Measurements from ENCODE around the gene AFG3L2. TPM values are rescaled to one million over a fixed set of nuclear protein-coding genes. Genes with fewer than 3 reads are reported as not detected.
"Not testable (repeated sequence)": the region's sequence is repeated elsewhere in the genome, so short reads cannot be mapped to it uniquely, and the experiment has no call there.

The AFG3L2 gene
- 35.2 TPM for total RNA-seq (ENCODE audit: insufficient read depth, low replicate concordance)

DNA sequence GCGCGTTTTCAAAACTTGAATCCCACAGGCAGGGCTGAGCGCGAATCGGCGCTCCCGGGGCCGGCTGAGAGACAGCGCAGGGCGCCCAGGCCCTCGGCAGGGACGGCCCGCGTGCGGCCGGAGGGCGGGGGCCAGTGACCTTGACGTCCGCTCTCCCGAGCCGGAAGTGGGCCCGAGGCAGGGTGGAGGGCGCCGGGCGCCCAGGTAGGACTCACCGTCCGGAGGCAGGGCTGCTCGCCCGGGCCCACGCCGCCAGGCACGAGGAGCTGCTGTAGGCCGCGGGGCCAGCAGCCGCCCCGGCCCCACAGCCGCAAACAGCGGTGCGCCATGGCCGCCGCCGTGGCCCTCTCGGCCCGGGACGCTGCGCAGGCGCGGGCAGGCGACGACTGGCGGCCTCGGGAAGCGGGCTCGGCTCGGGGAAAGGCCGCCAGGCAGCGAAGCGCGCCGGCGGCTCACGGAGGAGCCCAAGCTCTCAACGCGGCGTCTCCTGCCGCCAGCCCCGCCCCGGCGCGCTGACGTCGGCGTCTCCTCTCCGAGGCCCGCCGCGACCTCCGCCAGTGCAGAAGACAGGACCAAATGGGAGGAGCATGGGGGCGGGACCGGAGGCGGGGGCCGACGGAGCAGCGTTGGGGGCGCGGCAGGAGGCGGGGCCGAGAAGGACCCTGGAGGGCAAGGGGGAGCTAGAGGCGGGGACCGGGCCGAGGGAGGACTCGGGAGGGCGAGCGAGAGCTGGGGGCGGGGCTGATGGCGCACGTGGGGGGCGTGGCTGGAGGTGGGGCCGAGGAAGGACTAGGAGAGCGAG is at the start of gene AFG3L2:
Gene AFG3L2, minus strand, starts transcription at position 474 of the 802 bp plus-strand sequence. Its CDS starts 145 bp downstream, at position 329.
- DNase-seq (ENCODE audit: low spot score): peak; percentile 99

DNA sequence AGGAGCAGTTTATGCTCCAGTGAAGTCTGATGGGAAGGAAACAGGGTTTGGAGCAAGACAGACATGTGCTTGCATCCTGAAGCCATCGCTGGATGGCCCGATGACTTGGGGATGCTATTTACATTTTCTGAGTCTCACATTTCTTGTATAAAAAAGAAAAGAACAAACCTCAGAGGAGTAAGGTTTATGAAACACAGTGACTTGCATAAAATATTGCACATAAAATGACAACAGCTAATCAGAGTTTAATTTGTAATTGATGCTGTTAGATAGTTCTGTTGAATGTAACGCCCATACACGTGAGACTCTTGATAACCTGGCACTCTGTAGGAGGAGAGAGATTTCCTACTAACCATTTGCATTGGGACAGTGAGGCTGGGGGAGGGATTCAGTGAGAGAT is 47.2 kb upstream of the AFG3L2 start:
- no peak for DNase-seq (ENCODE audit: low spot score)

DNA sequence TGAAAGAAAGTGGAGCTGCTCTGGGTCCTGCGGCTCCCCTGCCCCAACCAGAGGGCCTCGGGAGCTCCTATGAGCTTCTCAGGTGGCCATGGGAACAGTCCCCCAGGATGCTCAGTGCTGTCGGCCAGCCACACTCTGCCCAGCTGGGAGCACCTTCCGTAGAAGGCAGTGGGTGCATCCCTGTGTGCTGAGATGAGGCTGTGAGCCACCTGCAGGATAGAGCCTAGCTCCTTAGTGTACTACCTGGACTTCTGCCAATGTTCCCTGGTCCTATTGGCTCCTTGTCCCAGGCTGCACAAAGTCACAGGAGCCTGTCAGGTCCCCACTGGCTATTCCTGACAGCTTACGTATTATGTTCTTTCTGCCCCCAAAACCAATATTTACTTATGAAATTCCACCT is 46.8 kb upstream of the AFG3L2 start:
- DNase-seq (ENCODE audit: low spot score): no peak

DNA sequence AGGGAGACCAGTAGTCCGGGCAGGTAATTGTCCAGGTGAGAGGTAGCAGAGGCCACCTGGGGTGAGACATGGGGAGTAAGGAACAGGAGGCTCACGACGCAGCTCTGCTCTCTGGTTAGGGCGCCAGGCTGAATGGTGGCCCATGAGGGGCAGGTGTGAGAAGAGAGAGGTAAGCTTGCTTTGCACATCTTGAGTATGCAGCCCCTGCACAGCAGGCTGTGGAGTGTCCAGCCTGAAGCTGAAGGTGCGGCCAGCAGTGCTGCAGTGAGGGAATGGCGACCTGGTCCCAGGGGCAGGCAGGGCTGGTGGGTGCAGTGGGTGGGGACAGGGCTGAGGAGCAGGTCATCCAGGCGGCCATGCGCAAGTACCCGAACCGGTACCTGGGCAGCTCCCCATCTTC is 46.4 kb upstream of the AFG3L2 start:
- DNase-seq (ENCODE audit: low spot score): no peak

DNA sequence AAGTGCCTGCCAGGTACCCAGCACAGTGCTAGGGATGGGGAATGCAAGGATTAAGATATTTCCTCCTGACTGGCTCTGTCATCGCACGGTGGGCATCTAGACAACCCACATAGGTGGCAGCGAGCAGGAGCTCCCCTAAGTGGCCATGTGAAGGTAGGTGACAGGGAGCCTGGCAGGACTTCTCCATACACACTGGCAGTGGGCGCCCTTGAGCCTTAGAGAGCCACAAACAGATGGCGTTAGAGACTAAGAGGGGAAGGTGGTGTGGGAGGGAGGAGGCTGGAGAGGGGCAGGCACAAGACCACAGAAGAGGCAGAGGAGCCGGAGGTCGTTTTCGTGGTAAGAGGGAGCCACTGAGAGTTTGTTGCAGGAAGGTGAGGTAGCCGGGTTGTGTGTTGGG is 45.9 kb upstream of the AFG3L2 start:
- DNase-seq (ENCODE audit: low spot score): no peak

DNA sequence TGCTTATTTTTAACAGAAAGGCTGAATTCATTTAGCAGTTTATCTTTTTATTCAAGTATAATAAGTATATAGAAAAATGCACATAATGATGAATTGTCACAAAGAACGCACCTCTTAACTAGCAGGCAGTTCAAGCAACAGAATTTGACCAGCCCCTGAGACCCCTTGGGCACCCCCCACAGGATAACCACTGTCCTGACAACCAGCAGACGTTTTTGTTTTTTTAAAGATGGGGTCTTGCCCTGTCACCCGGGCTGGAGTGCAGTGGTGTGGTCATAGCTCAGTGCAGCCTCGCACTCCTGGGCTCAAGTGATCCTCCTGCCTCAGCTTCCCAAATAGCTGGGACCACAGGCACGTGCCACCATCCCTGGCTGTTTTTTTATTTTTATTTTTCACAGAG is 44.7 kb upstream of the AFG3L2 start:
- no peak for DNase-seq (ENCODE audit: low spot score)

DNA sequence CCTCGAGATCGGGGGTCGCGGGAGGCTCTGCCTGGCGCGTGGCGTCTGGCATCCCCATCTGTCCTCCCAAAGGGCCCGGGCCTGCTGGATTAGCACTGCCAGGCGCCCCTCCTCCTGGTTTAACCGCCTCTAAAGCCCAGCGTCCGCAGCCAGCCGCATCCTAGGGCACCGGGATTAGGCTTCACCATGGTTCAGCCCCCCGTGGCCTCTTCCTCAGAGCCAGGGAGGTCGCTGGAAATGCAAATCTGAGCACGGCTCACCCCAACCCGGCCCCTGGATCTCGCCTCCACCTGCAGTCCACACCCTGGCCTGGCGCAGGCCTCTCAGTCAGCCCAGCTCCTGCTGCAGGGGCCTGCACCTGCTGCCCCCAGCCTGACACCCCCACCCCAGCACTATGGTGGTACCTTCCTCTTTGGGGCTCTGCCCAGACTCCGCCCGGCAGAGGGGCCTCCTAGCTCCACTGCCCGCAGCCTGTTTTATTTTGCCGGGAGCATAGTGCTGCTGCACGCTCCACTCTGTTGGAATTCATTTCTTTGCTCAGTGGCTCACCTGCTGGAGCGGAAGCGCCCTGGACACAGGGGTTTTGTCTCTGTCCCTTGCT is 43.9 kb upstream of the AFG3L2 start:
- DNase-seq (ENCODE audit: low spot score): peak; percentile 41

DNA sequence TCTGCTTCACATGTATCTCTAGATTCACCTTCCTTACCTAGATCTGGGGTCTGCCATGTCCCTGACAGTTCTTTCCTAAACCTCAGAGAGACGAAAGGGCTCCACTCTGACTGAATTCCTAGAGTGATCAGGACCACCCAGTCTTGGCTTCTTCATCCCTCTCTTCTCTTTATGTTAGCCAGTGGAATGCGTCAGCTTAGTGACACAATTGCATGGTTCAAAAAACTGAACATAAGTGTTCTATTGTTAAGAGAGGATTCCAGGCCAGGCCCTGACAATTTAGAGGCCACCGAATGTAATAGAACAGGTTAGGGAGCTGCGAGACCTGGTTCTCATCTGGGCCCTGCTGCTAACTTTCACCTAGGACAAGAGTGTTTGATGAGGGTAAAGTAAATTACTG is 40.7 kb upstream of the AFG3L2 start:
- DNase-seq (ENCODE audit: low spot score): no peak

DNA sequence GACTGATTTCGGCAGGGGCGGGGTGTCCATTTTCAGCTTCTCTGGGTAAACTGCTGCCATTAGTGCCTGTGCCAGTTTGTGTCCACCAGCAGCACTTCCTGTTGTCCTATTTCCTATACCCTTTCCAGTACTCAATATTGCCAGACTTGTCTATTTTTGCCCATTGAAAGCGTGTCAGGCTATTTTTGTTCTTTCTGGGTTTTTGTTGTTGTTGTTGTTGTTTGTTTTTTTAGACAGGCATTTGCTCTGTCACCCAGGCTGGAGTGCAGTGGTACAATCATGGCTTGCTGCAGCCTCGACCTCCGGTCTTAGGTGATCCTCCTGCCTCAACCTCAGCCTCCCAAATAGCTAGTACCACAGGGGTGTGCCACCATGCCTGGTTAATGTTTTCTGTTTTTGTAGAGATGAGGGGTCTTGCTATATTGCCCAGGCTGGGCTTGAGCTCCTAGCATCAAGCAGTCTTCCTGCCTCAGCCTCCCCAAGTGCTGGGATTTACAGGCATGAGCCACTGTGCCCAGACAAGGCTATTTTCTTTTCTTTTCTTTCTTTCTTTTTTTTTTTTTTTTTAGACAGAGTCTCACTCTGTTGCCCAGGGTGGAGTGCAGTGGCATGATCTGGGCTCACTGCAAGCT is 39.2 kb upstream of the AFG3L2 start:
- DNase-seq (ENCODE audit: low spot score): no peak

DNA sequence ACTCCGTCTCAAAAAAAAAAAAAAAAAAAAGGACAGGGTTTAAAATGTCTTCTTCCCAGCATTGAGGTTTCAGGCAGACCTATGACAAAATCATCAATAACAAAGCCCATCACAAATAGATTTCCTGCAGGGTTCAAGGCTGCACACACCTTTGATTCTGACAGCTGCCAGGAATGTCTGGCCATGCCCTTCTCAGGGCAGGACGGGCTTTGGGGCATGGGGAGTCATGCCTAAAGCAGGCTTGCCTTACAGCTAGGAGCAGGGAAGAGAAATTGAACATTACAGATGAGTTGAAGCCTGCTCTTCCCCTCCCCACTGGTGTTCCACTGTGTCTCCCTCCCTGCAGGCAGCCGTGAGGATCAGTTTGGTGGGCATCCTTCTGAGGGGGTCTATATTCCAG is 34.4 kb upstream of the AFG3L2 start:
- no peak for DNase-seq (ENCODE audit: low spot score)

DNA sequence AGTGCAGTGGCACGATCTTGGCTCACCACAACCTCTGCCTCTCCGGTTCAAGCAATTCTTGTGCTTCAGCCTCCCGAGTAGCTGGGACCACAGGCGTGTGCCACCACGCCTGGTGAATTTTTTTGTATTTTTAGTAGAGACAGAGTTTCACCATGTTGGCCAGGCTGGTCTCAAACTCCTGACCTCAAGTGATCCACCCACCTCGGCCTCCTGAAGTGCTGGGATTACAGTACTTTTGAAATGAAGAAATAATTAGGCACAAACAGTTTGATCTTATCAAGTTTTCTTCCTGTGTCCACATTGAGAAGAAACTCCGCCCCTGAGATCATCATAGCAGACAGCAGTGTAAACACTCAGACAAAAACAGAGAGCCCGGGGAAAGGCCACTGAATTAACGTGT is 33.7 kb upstream of the AFG3L2 start:
- not testable (repeated sequence) for DNase-seq (ENCODE audit: low spot score)

DNA sequence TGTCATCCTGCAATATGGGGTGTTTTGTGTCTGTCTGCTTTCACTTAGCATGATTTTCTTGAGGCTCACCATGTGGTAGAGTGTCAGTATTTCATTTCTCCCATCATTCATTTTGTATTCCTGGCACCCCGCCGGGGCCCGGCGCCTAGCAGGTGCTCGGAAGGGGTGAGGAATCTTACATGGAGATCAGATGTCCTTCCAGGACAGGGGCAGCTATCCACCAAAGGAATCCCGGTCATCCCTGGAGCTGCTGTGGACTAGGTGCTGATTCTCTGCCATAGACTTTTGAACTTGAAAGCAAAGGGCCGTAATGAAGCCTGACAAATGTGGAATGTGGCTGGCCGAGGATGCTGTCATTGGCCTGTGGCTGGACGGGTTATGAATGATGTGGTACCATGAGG is 33.1 kb upstream of the AFG3L2 start:
- DNase-seq (ENCODE audit: low spot score): no peak

DNA sequence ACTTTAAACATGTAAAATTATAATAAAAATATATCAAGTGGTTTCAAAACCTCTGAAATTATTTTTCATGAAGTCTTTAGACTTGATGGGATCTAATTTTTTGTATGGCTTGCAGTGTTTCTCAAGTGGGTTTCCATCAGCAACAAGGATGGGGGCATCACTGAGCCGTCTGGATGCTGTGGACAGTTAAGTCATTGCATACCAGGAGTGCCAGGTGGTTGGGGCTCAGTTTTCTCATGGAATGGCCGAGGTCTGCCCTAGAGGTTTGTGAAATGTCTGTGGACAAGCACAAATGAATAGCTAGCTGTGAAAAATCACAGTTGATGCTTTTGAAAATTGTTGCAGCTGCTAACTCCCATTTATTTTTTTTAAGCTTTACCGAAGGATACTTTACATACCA is 32.4 kb upstream of the AFG3L2 start:
- no peak for DNase-seq (ENCODE audit: low spot score)

DNA sequence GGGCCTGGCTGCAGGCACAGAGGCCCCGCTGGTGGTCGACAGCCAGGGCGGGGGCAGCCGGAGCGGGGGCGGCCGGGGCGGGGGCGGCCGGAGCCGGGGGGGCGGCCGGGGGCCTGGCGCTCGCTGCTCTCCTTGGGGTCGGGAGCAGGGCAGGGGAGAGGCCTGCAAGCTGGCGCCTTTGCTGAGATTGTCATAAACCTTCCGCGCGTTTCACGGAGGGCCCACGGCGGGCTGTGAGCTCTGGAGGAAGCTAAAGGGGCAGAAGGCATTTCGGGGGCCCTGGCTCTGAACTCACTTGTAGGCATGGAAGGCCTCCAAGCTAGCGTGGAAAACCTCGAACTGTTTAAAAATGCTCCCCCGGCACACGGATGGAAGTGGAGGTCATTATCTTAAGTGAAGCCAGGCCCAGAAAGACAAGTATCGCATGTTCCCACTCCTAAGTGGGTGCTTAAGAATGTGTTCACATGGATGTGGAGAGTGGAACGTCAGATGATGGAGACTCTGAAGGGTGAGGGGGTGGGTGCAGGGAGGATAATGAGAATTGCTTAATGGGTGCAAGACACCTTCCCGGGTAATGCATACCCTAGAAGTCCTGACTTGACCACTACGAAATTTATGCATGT is 31.3 kb upstream of the AFG3L2 start:
- DNase-seq (ENCODE audit: low spot score): peak; percentile 42

DNA sequence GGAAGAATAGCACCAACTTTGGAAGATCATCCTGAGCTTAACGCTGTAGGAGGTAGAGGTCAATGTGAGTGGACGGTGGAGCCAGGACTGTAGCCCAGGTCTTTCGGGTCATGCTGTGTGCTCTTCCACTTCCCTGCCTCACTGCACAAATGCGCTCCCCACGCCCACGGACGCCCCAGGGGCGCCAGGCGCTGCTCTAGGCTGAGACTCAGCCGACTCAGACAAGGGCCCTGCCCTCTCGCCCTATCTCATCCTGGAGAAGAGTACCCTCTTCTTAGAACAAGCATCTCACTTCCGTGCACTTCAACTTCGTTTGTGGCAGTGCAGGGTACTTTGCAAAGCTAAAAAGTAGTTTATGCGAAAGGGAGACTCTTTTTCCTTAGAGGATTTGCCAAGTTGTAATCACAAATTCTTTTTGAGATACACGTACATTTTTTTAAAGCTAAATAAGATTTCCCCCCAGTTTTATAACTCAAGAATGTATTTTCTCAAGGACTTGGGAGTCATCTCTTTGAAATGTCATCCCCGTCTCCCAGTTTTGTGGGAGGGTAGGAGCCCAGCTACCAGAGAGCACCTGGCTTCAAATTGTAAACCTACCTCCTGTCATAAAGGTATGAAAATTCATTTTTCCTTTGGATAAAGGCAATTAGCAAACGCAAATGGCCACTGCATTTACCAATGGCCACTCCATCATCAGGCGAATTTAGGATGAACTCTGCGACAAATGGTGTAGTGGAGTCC is 29.5 kb upstream of the AFG3L2 start:
- no peak for DNase-seq (ENCODE audit: low spot score)

DNA sequence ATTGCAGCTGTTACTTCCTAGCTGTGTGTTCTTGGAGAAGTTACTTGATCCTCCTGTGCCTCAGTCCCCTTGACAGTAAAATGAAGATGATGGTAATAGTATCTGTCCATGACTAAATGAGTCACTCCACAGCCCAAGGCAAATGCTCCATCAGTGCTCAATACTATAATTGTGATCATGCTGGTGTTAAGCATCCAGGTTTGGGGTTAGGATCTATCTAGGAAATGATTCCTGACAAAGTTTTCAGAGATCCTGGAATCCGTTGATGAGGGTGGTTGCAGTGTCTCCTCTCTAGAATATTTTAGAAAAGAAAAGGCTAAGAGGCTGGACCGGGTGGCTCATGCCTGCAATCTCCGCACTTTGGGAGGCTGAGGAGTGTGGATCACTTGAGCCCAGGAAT is 28.0 kb upstream of the AFG3L2 start:
- no peak for DNase-seq (ENCODE audit: low spot score)

DNA sequence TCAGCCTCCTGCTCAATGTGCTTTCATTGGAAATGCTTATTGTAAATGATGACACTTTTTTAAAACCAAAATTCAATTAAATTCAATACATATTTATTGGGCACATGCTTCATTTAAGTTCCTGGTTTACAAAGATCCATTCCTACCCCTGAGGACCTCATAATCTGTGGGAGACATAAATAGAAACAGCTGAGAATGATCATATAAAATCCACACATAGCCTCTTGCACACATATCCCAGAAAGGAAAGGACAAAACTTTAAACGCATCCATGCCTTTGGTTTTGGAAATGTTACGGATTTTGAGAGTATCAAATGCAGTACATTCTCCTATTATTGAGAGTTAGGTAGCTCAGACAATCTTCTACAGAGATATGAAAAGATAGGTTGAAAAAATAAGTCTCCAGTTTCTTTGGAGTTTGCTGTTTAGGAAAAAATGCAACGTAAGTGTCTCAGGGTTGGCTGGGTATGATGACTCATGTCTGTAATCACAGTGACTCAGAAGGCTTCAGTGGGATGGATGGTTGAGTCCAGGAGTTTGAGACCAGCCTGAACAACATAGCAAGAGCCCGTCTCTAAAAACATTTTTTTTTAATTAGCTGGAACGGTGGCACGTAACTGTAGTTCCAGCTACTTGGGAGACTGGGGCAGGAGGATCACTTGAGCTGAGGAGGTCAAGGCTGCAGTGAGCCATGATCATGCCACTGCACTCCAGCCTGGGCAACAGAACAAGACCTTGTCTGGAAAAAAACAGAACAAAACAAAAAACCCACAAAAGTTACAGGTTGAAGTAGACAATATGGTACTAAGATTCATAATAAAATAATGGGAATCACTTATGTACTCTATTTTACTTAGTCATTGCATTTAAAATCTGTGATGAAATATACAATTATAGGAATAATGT is 26.8 kb upstream of the AFG3L2 start:
- DNase-seq (ENCODE audit: low spot score): peak; percentile 85

DNA sequence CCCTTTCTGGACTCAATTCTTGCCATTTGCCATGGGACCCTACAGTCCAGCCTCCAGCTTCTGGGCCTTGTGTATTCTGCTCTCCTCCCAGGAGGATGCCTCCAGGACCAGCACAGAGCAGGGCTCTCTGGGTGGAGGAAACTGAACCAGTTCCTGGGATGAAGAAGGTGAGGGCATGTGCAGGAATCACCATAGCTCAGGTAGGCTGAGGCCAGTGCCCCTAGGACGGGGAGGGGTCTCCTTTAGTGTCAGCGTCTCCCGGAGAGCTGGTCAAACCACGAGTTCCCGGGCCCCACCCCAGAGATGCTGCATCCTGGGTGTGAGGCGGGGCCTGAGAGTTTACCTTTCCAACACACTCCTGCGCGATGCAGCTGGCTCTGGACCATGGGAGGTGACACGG is 24.9 kb upstream of the AFG3L2 start:
- DNase-seq (ENCODE audit: low spot score): no peak

DNA sequence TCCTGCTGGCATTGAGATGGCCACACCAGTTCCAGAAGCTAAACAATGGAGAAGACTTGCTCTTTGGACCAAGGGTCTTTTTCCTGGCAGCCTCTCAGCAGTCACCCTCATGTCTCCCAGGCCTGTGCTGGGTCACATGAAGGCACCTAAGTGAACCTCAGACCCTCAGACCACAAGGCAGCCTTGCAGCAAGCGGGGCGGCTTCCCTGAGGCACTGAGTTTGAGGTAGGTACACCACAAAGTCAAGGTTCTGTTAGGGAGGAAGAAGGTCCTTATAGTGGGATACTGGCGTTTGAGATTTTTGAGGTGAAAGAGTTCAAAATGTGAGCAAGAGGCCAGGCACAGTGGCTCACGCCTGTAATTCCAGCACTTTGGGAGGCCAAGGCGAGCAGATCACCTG is 22.2 kb upstream of the AFG3L2 start:
- no peak for DNase-seq (ENCODE audit: low spot score)

DNA sequence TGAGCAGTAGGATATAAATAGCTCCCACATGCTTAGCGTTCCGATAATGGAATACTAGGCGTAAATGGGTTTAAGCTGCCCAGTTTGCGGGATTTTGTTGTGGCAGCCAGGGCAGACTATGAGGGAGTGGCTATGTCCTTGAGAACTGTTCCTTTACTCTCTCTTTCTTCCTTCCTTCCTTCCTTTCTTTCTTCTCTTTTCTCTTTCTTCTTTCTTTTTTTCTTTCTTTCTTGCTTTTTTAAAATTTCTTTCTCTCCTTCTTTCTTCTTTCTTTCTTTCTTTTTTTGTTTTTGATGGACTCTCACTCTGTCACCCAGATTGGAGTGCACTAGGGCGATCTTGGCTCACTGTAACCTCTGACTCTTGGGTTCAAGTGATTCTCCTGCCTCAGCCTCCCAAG is 21.6 kb upstream of the AFG3L2 start:
- DNase-seq (ENCODE audit: low spot score): no peak

DNA sequence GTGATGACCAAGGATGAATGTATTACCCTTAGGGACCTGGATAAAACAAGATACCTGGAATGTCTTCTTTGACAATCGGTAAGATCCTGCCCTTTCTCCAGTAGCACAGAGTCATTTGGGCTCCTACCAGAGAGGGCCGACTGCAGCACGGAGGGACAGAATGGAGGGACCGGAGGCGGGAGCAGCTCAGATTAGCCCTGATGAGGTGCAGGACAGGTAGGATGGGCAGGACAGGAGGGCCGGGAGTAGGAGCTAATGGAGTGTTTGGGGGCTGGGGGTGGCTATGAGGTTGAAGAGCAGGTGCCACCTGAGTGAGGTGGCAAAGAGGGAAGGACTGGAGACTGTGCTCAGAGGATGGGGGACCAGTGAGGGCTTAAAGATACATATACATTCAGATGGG is 20.8 kb upstream of the AFG3L2 start:
- no peak for DNase-seq (ENCODE audit: low spot score)

Measured in umbilical cord (tissue), 2 donors.